NCI-H2029 (cell line): ENCODE data around the gene KMT2D.

Source experiments
- DNase-seq: peaks from one replicate; lab custom pipeline; 2025; lab: John Stamatoyannopoulos, UW

KMT2D gene

GRCh38 chr12:49051777-49052438 is 8.7 kb downstream of the KMT2D start:
- no peak for DNase-seq

- no peak for DNase-seq
These were observed 9.2 kb downstream of the KMT2D start for GRCh38 chr12:49051373-49051764.

- no peak for DNase-seq
These were observed 9.9 kb downstream of the KMT2D start for GRCh38 chr12:49050507-49051372.

GRCh38 chr12:49049566-49050224 is 10.9 kb downstream of the KMT2D start:
- no peak for DNase-seq

GRCh38 chr12:49048953-49049352 is 11.6 kb downstream of the KMT2D start:
- no peak for DNase-seq

- DNase-seq, result no peak
These were observed 14.3 kb downstream of the KMT2D start for GRCh38 chr12:49046129-49046895.

GRCh38 chr12:49044660-49045059 is 15.9 kb downstream of the KMT2D start:
- DNase-seq, result no peak

- DNase-seq, result peak; percentile 21
These were observed 16.7 kb downstream of the KMT2D start for GRCh38 chr12:49043856-49044258.

- no peak for DNase-seq
These were observed 17.4 kb downstream of the KMT2D start for GRCh38 chr12:49043241-49043640.

- no peak for DNase-seq
These were observed 18.6 kb downstream of the KMT2D start for GRCh38 chr12:49041881-49042484.

GRCh38 chr12:49041036-49041880 is 19.3 kb downstream of the KMT2D start:
- DNase-seq, result no peak

GRCh38 chr12:49040364-49040855 is 20.2 kb downstream of the KMT2D start:
- no peak for DNase-seq

GRCh38 chr12:49039421-49040363 is 20.9 kb downstream of the KMT2D start:
- no peak for DNase-seq

- DNase-seq, result no peak
These were observed 22.2 kb downstream of the KMT2D start for GRCh38 chr12:49038291-49038955.

- no peak for DNase-seq
These were observed 22.7 kb downstream of the KMT2D start for GRCh38 chr12:49037947-49038237.

GRCh38 chr12:49037111-49037946 is 23.3 kb downstream of the KMT2D start:
- no peak for DNase-seq

- no peak for DNase-seq
These were observed 24.6 kb downstream of the KMT2D start for GRCh38 chr12:49036029-49036428.

- no peak for DNase-seq
These were observed 26.3 kb downstream of the KMT2D start for GRCh38 chr12:49034286-49034622.
